H9 (cell line): ENCODE data around the gene ROBO2. TPM values are rescaled to one million over a fixed set of nuclear protein-coding genes. Genes with fewer than 3 reads are reported as not detected.

Experiments used
- DNase-seq: peaks from one replicate; pipeline ENCODE4 v3.0.0-alpha.2; 2017
- H2AFZ ChIP-seq: one replicate; pipeline ENCODE4 v1.6.1; 2013; ENCODE audit warnings: mild to moderate bottlenecking, low read length, control low read depth, moderate library complexity
- H2AK5ac ChIP-seq: 2 replicates; pipeline ENCODE4 v1.6.1; 2013; ENCODE audit warnings: low read length, control low read depth, mixed read lengths; ENCODE audit not compliant: insufficient read length
- H2BK120ac ChIP-seq: one replicate; pipeline ENCODE4 v1.6.1; 2013; ENCODE audit warnings: low read depth, mild to moderate bottlenecking, low read length, control low read depth, inconsistent platforms; ENCODE audit not compliant: poor library complexity, severe bottlenecking
- H2BK12ac ChIP-seq: 2 replicates; pipeline ENCODE4 v1.6.1; 2013; ENCODE audit warnings: low read length, control low read depth, mixed read lengths, low read depth; ENCODE audit not compliant: insufficient read length
- H2BK15ac ChIP-seq: 2 replicates; pipeline ENCODE4 v1.6.1; 2013; ENCODE audit warnings: low read depth, low read length, control low read depth
- H2BK20ac ChIP-seq: one replicate; pipeline ENCODE4 v1.6.1; 2013; ENCODE audit warnings: low read depth, mild to moderate bottlenecking, low read length, control low read depth, inconsistent platforms; ENCODE audit not compliant: poor library complexity, severe bottlenecking
- H2BK5ac ChIP-seq: 2 replicates; pipeline ENCODE4 v1.6.1; 2013; ENCODE audit warnings: low read length, control low read depth, mixed read lengths; ENCODE audit not compliant: insufficient read length
- H3K14ac ChIP-seq: 2 replicates; pipeline ENCODE4 v1.6.1; 2013; ENCODE audit warnings: low read length, control low read depth; ENCODE audit not compliant: insufficient read depth
- H3K18ac ChIP-seq: 2 replicates; pipeline ENCODE4 v1.6.1; 2013; ENCODE audit warnings: low read depth, mild to moderate bottlenecking, mixed read lengths, low read length, control low read depth; ENCODE audit not compliant: insufficient read length
- H3K23ac ChIP-seq: 2 replicates; pipeline ENCODE4 v1.6.1; 2013; ENCODE audit warnings: low read length, control low read depth, mixed read lengths, low read depth; ENCODE audit not compliant: insufficient read length
- H3K23me2 ChIP-seq: 2 replicates; pipeline ENCODE4 v1.6.1; 2013; ENCODE audit warnings: low read depth, mild to moderate bottlenecking, mixed read lengths, low read length, control low read depth; ENCODE audit not compliant: insufficient read length, poor library complexity, severe bottlenecking
- H3K27ac ChIP-seq: 2 replicates; pipeline ENCODE4 v1.5.1; 2013; ENCODE audit warnings: low read length, control low read depth, mixed read lengths, low read depth; ENCODE audit not compliant: insufficient read length
- H3K27me3 ChIP-seq: 2 replicates; pipeline ENCODE4 v1.6.1; 2013; ENCODE audit warnings: low read length, control low read depth, inconsistent platforms; ENCODE audit not compliant: insufficient read depth
- H3K4ac ChIP-seq: 2 replicates; pipeline ENCODE4 v1.6.1; 2013; ENCODE audit warnings: low read depth, mild to moderate bottlenecking, control low read depth, inconsistent platforms, low read length, moderate library complexity
- H3K4me1 ChIP-seq: 2 replicates; pipeline ENCODE4 v1.6.1; 2013; ENCODE audit warnings: low read length, control low read depth, inconsistent platforms; ENCODE audit not compliant: insufficient read depth
- H3K4me2 ChIP-seq: 2 replicates; pipeline ENCODE4 v1.6.1; 2013; ENCODE audit warnings: low read length, control low read depth, mixed read lengths; ENCODE audit not compliant: insufficient read length, insufficient read depth
- H3K56ac ChIP-seq: 2 replicates; pipeline ENCODE4 v1.6.1; 2013; ENCODE audit warnings: low read depth, mild to moderate bottlenecking, mixed read lengths, low read length, control low read depth; ENCODE audit not compliant: insufficient read length
- H3K79me1 ChIP-seq: 2 replicates; pipeline ENCODE4 v1.6.1; 2013; ENCODE audit warnings: low read depth, mild to moderate bottlenecking, moderate library complexity, low read length, control low read depth, inconsistent platforms; ENCODE audit not compliant: insufficient read depth, poor library complexity, severe bottlenecking
- H3K79me2 ChIP-seq: 2 replicates; pipeline ENCODE4 v1.6.1; 2013; ENCODE audit warnings: low read length, control low read depth, inconsistent platforms; ENCODE audit not compliant: insufficient read depth
- H3K9ac ChIP-seq: 2 replicates; pipeline ENCODE4 v1.6.1; 2013; ENCODE audit warnings: low read length, control low read depth, mixed read lengths; ENCODE audit not compliant: insufficient read length; ENCODE audit errors: extremely low read depth
- H3K9me3 ChIP-seq: one replicate; pipeline ENCODE4 v1.6.1; 2013; ENCODE audit warnings: low read depth, low read length, inconsistent platforms; ENCODE audit not compliant: control insufficient read depth
- H3T11ph ChIP-seq: one replicate; pipeline ENCODE4 v1.6.1; 2013; ENCODE audit warnings: mild to moderate bottlenecking, low read length, control low read depth, inconsistent platforms
- H4K20me1 ChIP-seq: one replicate; pipeline ENCODE4 v1.6.1; 2013; ENCODE audit not compliant: control insufficient read depth, insufficient read length, insufficient read depth
- H4K5ac ChIP-seq: 2 replicates; pipeline ENCODE4 v1.6.1; 2013; ENCODE audit warnings: low read depth, mild to moderate bottlenecking, mixed read lengths, low read length, control low read depth; ENCODE audit not compliant: insufficient read length
- H4K8ac ChIP-seq: replicated peaks from 2 replicates; pipeline ENCODE4 v1.6.1; 2013; ENCODE audit warnings: low read length, control low read depth, mixed read lengths, low read depth; ENCODE audit not compliant: insufficient read length
- H4K91ac ChIP-seq: 2 replicates; pipeline ENCODE4 v1.6.1; 2013; ENCODE audit warnings: low read depth, mild to moderate bottlenecking, moderate library complexity, mixed read lengths, low read length, control low read depth; ENCODE audit not compliant: insufficient read length
- H3K27ac Mint-ChIP-seq, 3 experiments: 2 replicates in 2 of 3; 3 replicates in 1 of 3; pipeline ENCODE4 v1.8.0; 2020 to 2021; ENCODE audit warnings: mixed read lengths in 3 of 3, mild to moderate bottlenecking in 1 of 3, moderate library complexity in 1 of 3
- H3K27me3 Mint-ChIP-seq: 2 replicates; pipeline ENCODE4 v1.8.0; 2021; ENCODE audit warnings: low read depth, mild to moderate bottlenecking, moderate library complexity, mixed read lengths
- H3K36me3 Mint-ChIP-seq, 3 experiments: 2 replicates in 2 of 3; 3 replicates in 1 of 3; pipeline ENCODE4 v1.8.0; 2020 to 2021; ENCODE audit warnings: low read depth in 3 of 3, mixed read lengths in 3 of 3; ENCODE audit not compliant: insufficient read depth in 1 of 3
- H3K4me1 Mint-ChIP-seq, 2 experiments: 2 replicates each; pipeline ENCODE4 v1.8.0; 2020; ENCODE audit warnings: mixed read lengths in 2 of 2
- H3K4me3 Mint-ChIP-seq, 2 experiments: 2 replicates in 1 of 2; 3 replicates in 1 of 2; pipeline ENCODE4 v1.8.0; 2020 to 2021; ENCODE audit warnings: mild to moderate bottlenecking in 2 of 2, mixed read lengths in 2 of 2, moderate library complexity in 1 of 2
- H3K9me3 Mint-ChIP-seq, 2 experiments: 2 replicates in 1 of 2; 3 replicates in 1 of 2; pipeline ENCODE4 v1.8.0; 2020; ENCODE audit warnings: mild to moderate bottlenecking in 2 of 2, mixed read lengths in 2 of 2, moderate library complexity in 1 of 2
- WGBS: extraction: QIAGEN DNeasy Blood & Tissue Kit; methylation state at CpG from one replicate; pipeline ENCODE4 v1.1.7; 2013; ENCODE audit warnings: missing lambda C conversion rate, low lambda C conversion rate, mixed read lengths; ENCODE audit not compliant: insufficient read length; ENCODE audit errors: extremely low coverage; 5-methylcytosine and 5-hydroxymethylcytosine counted together
- total RNA-seq: library from RNA; stranded (reverse); gene quantifications from 2 replicates; pipeline ENCODE4 v1.2.1, GENCODE V29; 2021
- TF ChIP-seq, protein P1 (sequence below): fragments of 200-600 bp; sonication (generic); conservative IDR thresholded peaks from 3 replicates; pipeline ENCODE4 v1.8.0; 2021; ENCODE audit warnings: antibody characterized with exemption, mild to moderate bottlenecking

ROBO2 gene
- total RNA-seq, 1 experiment from 2014 or later, result 2.3 TPM

DNA sequence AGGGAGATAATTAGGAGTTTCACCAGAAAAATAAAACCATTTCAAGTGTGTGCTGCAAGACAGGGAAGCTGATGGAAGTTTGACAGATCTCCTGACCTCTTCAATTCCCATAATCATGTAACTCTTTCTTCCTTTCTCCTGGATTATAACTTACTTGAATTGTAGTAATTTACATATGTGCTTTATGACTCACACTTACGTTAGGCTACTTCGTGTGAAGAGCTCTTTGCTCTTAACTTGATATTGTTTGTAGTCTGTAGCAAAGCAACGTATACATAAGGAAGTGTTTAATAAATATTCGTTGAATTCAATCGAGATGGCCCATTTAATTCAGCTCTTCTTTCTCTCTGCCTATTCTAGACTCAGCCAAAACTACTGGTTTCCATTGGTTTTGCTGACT, 23.5 kb downstream of the ROBO2 start:
- TF ChIP-seq, protein P1, sequence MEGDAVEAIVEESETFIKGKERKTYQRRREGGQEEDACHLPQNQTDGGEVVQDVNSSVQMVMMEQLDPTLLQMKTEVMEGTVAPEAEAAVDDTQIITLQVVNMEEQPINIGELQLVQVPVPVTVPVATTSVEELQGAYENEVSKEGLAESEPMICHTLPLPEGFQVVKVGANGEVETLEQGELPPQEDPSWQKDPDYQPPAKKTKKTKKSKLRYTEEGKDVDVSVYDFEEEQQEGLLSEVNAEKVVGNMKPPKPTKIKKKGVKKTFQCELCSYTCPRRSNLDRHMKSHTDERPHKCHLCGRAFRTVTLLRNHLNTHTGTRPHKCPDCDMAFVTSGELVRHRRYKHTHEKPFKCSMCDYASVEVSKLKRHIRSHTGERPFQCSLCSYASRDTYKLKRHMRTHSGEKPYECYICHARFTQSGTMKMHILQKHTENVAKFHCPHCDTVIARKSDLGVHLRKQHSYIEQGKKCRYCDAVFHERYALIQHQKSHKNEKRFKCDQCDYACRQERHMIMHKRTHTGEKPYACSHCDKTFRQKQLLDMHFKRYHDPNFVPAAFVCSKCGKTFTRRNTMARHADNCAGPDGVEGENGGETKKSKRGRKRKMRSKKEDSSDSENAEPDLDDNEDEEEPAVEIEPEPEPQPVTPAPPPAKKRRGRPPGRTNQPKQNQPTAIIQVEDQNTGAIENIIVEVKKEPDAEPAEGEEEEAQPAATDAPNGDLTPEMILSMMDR, result no peak
- no peak overlapping the region for H3K4me2 ChIP-seq
- no peaks in the 10 kb centered on the region for H3K79me1 ChIP-seq
- H4K8ac ChIP-seq, result no peak overlapping the region
- H2BK5ac ChIP-seq, result no peak overlapping the region
- DNase-seq, result no peak
- H2BK20ac ChIP-seq, result no peak overlapping the region
- Mint-ChIP-seq H3K9me3 (peaks cover 7 to 19% of the 10 kb centered on the region in 2 experiments), H3K4me3 (no peak overlapping the region), H3K4me1 (peaks cover 0 to 8% of the 10 kb centered on the region in 2 experiments; a peak in 2 of 4 replicates), H3K27ac (no peak overlapping the region), H3K36me3 (peaks cover 0 to 18% (median 5%) of the 10 kb centered on the region in 3 experiments; a peak in 5 of 7 replicates), H3K27me3 (no peaks in the 10 kb centered on the region)
- no peak overlapping the region for H3K27ac ChIP-seq
- no peaks in the 10 kb centered on the region for H3K79me2 ChIP-seq
- no peaks in the 10 kb centered on the region for H3K23me2 ChIP-seq
- H2AK5ac ChIP-seq, result no peak overlapping the region
- no CpG with 5 or more reads among the region's 5 CpGs for WGBS
- H2AFZ ChIP-seq, result no peak overlapping the region
- H3K18ac ChIP-seq, result no peak overlapping the region
- H3T11ph ChIP-seq, result no peak overlapping the region
- H4K20me1 ChIP-seq, result no peaks in the 10 kb centered on the region
- H3K9ac ChIP-seq, result no peak overlapping the region
- no peak overlapping the region for H4K91ac ChIP-seq
- H2BK120ac ChIP-seq, result no peak overlapping the region
- no peaks in the 10 kb centered on the region for H3K9me3 ChIP-seq
- no peaks in the 10 kb centered on the region for H3K4me1 ChIP-seq
- H4K5ac ChIP-seq, result no peak overlapping the region
- no peaks in the 10 kb centered on the region for H3K27me3 ChIP-seq
- no peak overlapping the region for H2BK12ac ChIP-seq
- H3K4ac ChIP-seq, result no peak overlapping the region
- no peak overlapping the region for H3K23ac ChIP-seq
- H3K14ac ChIP-seq, result no peak overlapping the region
- no peak overlapping the region for H2BK15ac ChIP-seq
- no peak overlapping the region for H3K56ac ChIP-seq
